T-helper 9 cell (primary cell): ENCODE results near the gene RAD51B.
"Not testable (repeated sequence)": the region's sequence is repeated elsewhere in the genome, so short reads cannot be mapped to it uniquely, and the experiment has no call there.

ENCODE experiments used
- DNase-seq: peaks from one replicate; pipeline ENCODE4 v3.0.0-alpha.2; 2020

RAD51B gene

GRCh38 chr14:68748260-68748659, 928.7 kb downstream of the RAD51B start:
- DNase-seq = no peak

- DNase-seq = no peak
Measured at GRCh38 chr14:68748691-68749090, 929.1 kb downstream of the RAD51B start.

- DNase-seq = no peak
Measured at GRCh38 chr14:68749487-68750475, 930.2 kb downstream of the RAD51B start.

GRCh38 chr14:68752271-68753006, 932.9 kb downstream of the RAD51B start:
- no peak for DNase-seq

- DNase-seq = no peak
Measured at GRCh38 chr14:68753690-68754089, 934.1 kb downstream of the RAD51B start.

- DNase-seq = no peak
Measured at GRCh38 chr14:68755016-68755353, 935.4 kb downstream of the RAD51B start.

GRCh38 chr14:68756000-68756481, 936.5 kb downstream of the RAD51B start:
- no peak for DNase-seq

- no peak for DNase-seq
Measured at GRCh38 chr14:68756734-68757133, 937.2 kb downstream of the RAD51B start.

- no peak for DNase-seq
Measured at GRCh38 chr14:68757618-68758081, 938.1 kb downstream of the RAD51B start.

GRCh38 chr14:68758301-68758700, 938.7 kb downstream of the RAD51B start:
- DNase-seq = no peak

- no peak for DNase-seq
Measured at GRCh38 chr14:68759017-68759560, 939.5 kb downstream of the RAD51B start.

GRCh38 chr14:68759937-68760336, 940.4 kb downstream of the RAD51B start:
- DNase-seq = no peak

- DNase-seq = no peak
Measured at GRCh38 chr14:68760761-68761160, 941.2 kb downstream of the RAD51B start.

GRCh38 chr14:68761391-68761790, 941.8 kb downstream of the RAD51B start:
- DNase-seq = no peak

- DNase-seq = no peak
Measured at GRCh38 chr14:68762953-68763764, 943.6 kb downstream of the RAD51B start.

- DNase-seq = not testable (repeated sequence)
Measured at GRCh38 chr14:68763843-68764242, 944.3 kb downstream of the RAD51B start.

GRCh38 chr14:68766299-68767247, 947.0 kb downstream of the RAD51B start:
- no peak for DNase-seq

GRCh38 chr14:68767248-68767645, 947.7 kb downstream of the RAD51B start:
- DNase-seq = no peak

GRCh38 chr14:68768316-68768715, 948.7 kb downstream of the RAD51B start:
- DNase-seq = no peak

GRCh38 chr14:68770051-68770450, 950.5 kb downstream of the RAD51B start:
- DNase-seq = no peak
